IMR-90 (cell line): Measurements from ENCODE around the gene CERS5. TPM values are rescaled to one million over a fixed set of nuclear protein-coding genes. Genes with fewer than 3 reads are reported as not detected.

Source experiments
- ATAC-seq: fragments of 200-7000 bp; cut with Tn5 transposase; 2 replicates; pipeline ENCODE4 v1.9.1; 2020; ENCODE audit warnings: low read depth, mild to moderate bottlenecking, moderate library complexity
- BruUV-seq: library from RNA; stranded (reverse); fragments of 400-500 nt; replicated peaks from 2 replicates; lab custom pipeline; 2021; lab: Mats Ljungman, UMichigan
- CTCF ChIA-PET: fragments of 300-600 bp; formaldehyde crosslinking; extraction: SDS; loops from one replicate; lab custom pipeline; 2021; ENCODE audit warnings: antibody characterized with exemption; lab: Yijun Ruan, JAX
- POLR2A ChIA-PET: fragments of 300-600 bp; sonication (Branson Sonifier 250); formaldehyde crosslinking; loops from one replicate; lab custom pipeline; 2022; ENCODE audit warnings: antibody characterized with exemption; ENCODE audit not compliant: unreplicated experiment; lab: Charles Lee
- DNase-seq: peaks from one replicate; pipeline ENCODE4 v3.0.0; 2013
- H2AFZ ChIP-seq: replicated peaks from 2 replicates; pipeline ENCODE3; 2013; ENCODE audit warnings: low read length, mild to moderate bottlenecking; ENCODE audit not compliant: poor library complexity
- H2AK5ac ChIP-seq: 2 replicates; pipeline ENCODE4 v1.6.1; 2013; ENCODE audit warnings: low read depth, low read length, inconsistent platforms
- H2AK9ac ChIP-seq: replicated peaks from 2 replicates; pipeline ENCODE3; 2013; ENCODE audit warnings: mild to moderate bottlenecking, low read depth, low read length, moderate library complexity; ENCODE audit not compliant: poor library complexity
- H2BK120ac ChIP-seq: 2 replicates; pipeline ENCODE4 v1.6.1; 2013; ENCODE audit warnings: low read depth, low read length, inconsistent platforms
- H2BK15ac ChIP-seq: 3 replicates; pipeline ENCODE4 v1.6.1; 2013; ENCODE audit warnings: low read depth, low read length, inconsistent platforms
- H2BK20ac ChIP-seq: 2 replicates; pipeline ENCODE4 v1.6.1; 2013; ENCODE audit warnings: low read depth, mild to moderate bottlenecking, inconsistent platforms, low read length, moderate library complexity
- H2BK5ac ChIP-seq: 2 replicates; pipeline ENCODE4 v1.6.1; 2013; ENCODE audit warnings: mild to moderate bottlenecking, low read depth, low read length, inconsistent platforms; ENCODE audit not compliant: poor library complexity, severe bottlenecking
- H3K14ac ChIP-seq: replicated peaks from 2 replicates; pipeline ENCODE4 v1.6.1; 2013; ENCODE audit warnings: low read depth, low read length, inconsistent platforms
- H3K18ac ChIP-seq: 2 replicates; pipeline ENCODE4 v1.6.1; 2013; ENCODE audit warnings: low read depth, low read length, control low read depth
- H3K23ac ChIP-seq: 2 replicates; pipeline ENCODE4 v1.6.1; 2013; ENCODE audit warnings: low read depth, low read length, inconsistent platforms
- H3K27ac ChIP-seq: 2 replicates; pipeline ENCODE4 v1.5.1; 2013; ENCODE audit warnings: mild to moderate bottlenecking, control low read depth, low read length; ENCODE audit not compliant: insufficient read depth
- H3K27me3 ChIP-seq: 2 replicates; pipeline ENCODE4 v1.6.1; 2013; ENCODE audit warnings: low read length; ENCODE audit not compliant: control insufficient read depth, insufficient read depth
- H3K36me3 ChIP-seq: 2 replicates; pipeline ENCODE4 v1.6.1; 2013; ENCODE audit warnings: low read length, mixed read lengths; ENCODE audit not compliant: control insufficient read depth, insufficient read depth
- H3K4ac ChIP-seq: 2 replicates; pipeline ENCODE4 v1.6.1; 2013; ENCODE audit warnings: low read depth, low read length, inconsistent platforms
- H3K4me1 ChIP-seq: 2 replicates; pipeline ENCODE4 v1.6.1; 2013; ENCODE audit warnings: low read length, mixed read lengths; ENCODE audit not compliant: control insufficient read depth, insufficient read depth
- H3K4me2 ChIP-seq: 2 replicates; pipeline ENCODE4 v1.6.1; 2013; ENCODE audit warnings: low read depth, mild to moderate bottlenecking, control low read depth, low read length, moderate library complexity
- H3K4me3 ChIP-seq: 2 replicates; pipeline ENCODE4 v1.5.1; 2013; ENCODE audit warnings: low read depth, mild to moderate bottlenecking, control low read depth, low read length, moderate library complexity; ENCODE audit not compliant: insufficient read depth
- H3K56ac ChIP-seq: 2 replicates; pipeline ENCODE4 v1.6.1; 2013; ENCODE audit warnings: low read length, inconsistent platforms; ENCODE audit not compliant: insufficient read depth; ENCODE audit errors: extremely low read depth
- H3K79me1 ChIP-seq, 2 experiments: 2 replicates each; pipeline ENCODE4 v1.6.1; 2013; ENCODE audit warnings: low read length in 2 of 2, inconsistent platforms in 1 of 2, low read depth in 1 of 2
- H3K9ac ChIP-seq: 2 replicates; pipeline ENCODE4 v1.6.1; 2013; ENCODE audit warnings: low read depth, low read length, control low read depth
- H3K9me1 ChIP-seq: 2 replicates; pipeline ENCODE4 v1.6.1; 2013; ENCODE audit warnings: low read length, inconsistent platforms; ENCODE audit not compliant: insufficient read depth
- H3K9me3 ChIP-seq: 2 replicates; pipeline ENCODE4 v1.6.1; 2013; ENCODE audit warnings: low read length; ENCODE audit not compliant: control insufficient read depth, insufficient read depth
- H4K20me1 ChIP-seq: 2 replicates; pipeline ENCODE4 v1.6.1; 2013; ENCODE audit warnings: low read length, inconsistent platforms; ENCODE audit not compliant: insufficient read depth
- H4K5ac ChIP-seq: 2 replicates; pipeline ENCODE4 v1.6.1; 2013; ENCODE audit warnings: mild to moderate bottlenecking, low read depth, low read length, control low read depth
- H4K8ac ChIP-seq, 2 experiments: 2 replicates each; pipeline ENCODE4 v1.6.1; 2013; ENCODE audit warnings: low read depth in 2 of 2, low read length in 2 of 2, control low read depth in 1 of 2, inconsistent platforms in 1 of 2
- H4K91ac ChIP-seq: 2 replicates; pipeline ENCODE4 v1.6.1; 2013; ENCODE audit warnings: low read depth, low read length, inconsistent platforms; ENCODE audit not compliant: insufficient read depth
- POLR2A ChIP-seq: IDR thresholded peaks from 2 replicates; pipeline ENCODE4 v1.6.1; 2012; ENCODE audit warnings: mild to moderate bottlenecking, low read depth, low read length
- RCOR1 ChIP-seq: IDR thresholded peaks from 2 replicates; pipeline ENCODE4 v1.6.1; 2012; ENCODE audit warnings: mild to moderate bottlenecking, low read length, improper control_type of control experiment; ENCODE audit not compliant: insufficient replicate concordance
- WGBS, 2 experiments: methylation state at CpG; one replicate each; pipeline versions ENCODE4 v1.1.5 to v1.1.7; 2013; ENCODE audit warnings: missing lambda C conversion rate in 2 of 2; ENCODE audit not compliant: insufficient read length in 1 of 2; ENCODE audit errors: extremely low coverage in 2 of 2; 5-methylcytosine and 5-hydroxymethylcytosine counted together
- dilution Hi-C: fragments of 300-500 bp; cut with HindIII; formaldehyde crosslinking; loops from one replicate; pipeline ENCODE4 v1.14.3; 2018; ENCODE audit warnings: low sequenced_read_pairs; ENCODE audit not compliant: unreplicated experiment
- in situ Hi-C: fragments of 300-500 bp; cut with MboI; formaldehyde crosslinking; loops from 3 replicates; pipeline ENCODE4 v1.14.3; 2019; ENCODE audit warnings: low sequenced_read_pairs, inconsistent platforms, mixed read lengths
- intact Hi-C: fragments of 100-400 bp; cut with micrococcal nuclease; formaldehyde crosslinking; loops from 2 replicates; pipeline ENCODE4 v1.10.0; 2022
- polyA plus RNA-seq, 3 experiments: library from polyadenylated mRNA; depleted of rRNA; stranded (reverse); fragments of >200 nt; gene quantifications; 2 replicates each; pipeline ENCODE4 v1.2.3, GENCODE V29; 2012; ENCODE audit warnings: low replicate concordance in 1 of 3
- total RNA-seq: library from RNA; depleted of rRNA; stranded (reverse); fragments of >200 nt; gene quantifications from 2 replicates; pipeline ENCODE4 v1.2.3, GENCODE V29; 2012

The CERS5 gene
- total and polyA plus RNA-seq, 2 of the 4 experiments (the other 2 are of a cell fraction), result 40.3 to 60.3 TPM

- no TSS peak for BruUV-seq
- Histone ChIP-seq H3K4me2 (peak overlapping the region; percentile 38), H3K4ac (peak overlapping the region; percentile 100), H2AK5ac (peak overlapping the region; percentile 100), H3K18ac (peak overlapping the region; percentile 96), H3K27me3 (no peaks in the 10 kb centered on the region), H3K9me3 (no peaks in the 10 kb centered on the region), H3K56ac (peak overlapping the region; percentile 96), H3K27ac (peak overlapping the region; percentile 97), H2AK9ac (peak overlapping the region; percentile 96), H2BK20ac (peak overlapping the region; percentile 99), H4K20me1 (0 out of 2 replicates have a peak, but pooled peaks cover 4% of the 10 kb centered on the region), H4K5ac (peak overlapping the region; percentile 83), H2BK15ac (peak overlapping the region; percentile 99), H2BK120ac (peak overlapping the region; percentile 100), H3K23ac (peak overlapping the region; percentile 100), H2BK5ac (peak overlapping the region; percentile 100), H3K9me1 (peaks cover 25% of the 10 kb centered on the region), H4K8ac (peak overlapping the region; percentile 97 to 98), H3K14ac (peak overlapping the region; percentile 100), H3K4me1 (peaks cover 30% of the 10 kb centered on the region), H3K36me3 (peaks cover 38% of the 10 kb centered on the region), H3K4me3 (no peak overlapping the region), H3K79me1 (peaks cover 33 to 64% of the 10 kb centered on the region in 2 experiments), H3K9ac (peak overlapping the region; percentile 75), H4K91ac (peak overlapping the region; percentile 100), H2AFZ (peak overlapping the region; percentile 74)
- TF ChIP-seq RCOR1 (no peak), POLR2A (peak; percentile 37; the same call in 1 of the 2 replicates)
- ATAC-seq, result peak; percentile 79
- DNase-seq, result peak; percentile 94
- POLR2A ChIA-PET, result interaction anchor here (1.9 kb wide), 1 partner anchor 34 kb away, joined by 6 read pairs; no protein-coding TSS in a partner anchor
- 60% methylated on average over 1 of the region's 7 CpGs; no CpG with 5 or more reads in 1 of the 2 experiments for WGBS, 2 experiments
- intact Hi-C loops, result loop anchor here (1.0 kb wide), 1 partner anchor 127 kb away; no protein-coding TSS in a partner anchor
- dilution Hi-C loops, result no loop called here
- CTCF ChIA-PET, result interaction anchor here (1.2 to 1.5 kb wide), 2 partner anchors 34 to 127 kb away, joined by 3 to 4 read pairs; no protein-coding TSS in a partner anchor
- in situ Hi-C loops, result no loop called here
Measured at GRCh38 chr12:50187084-50187900, 20.1 kb upstream of the CERS5 start.
